Neuronal stem cell (in vitro differentiated cells): Measurements from ENCODE around the gene SSBP3.

Experiments used
- DNase-seq: peaks from one replicate; pipeline ENCODE4 v3.0.0-alpha.2; 2013; ENCODE audit warnings: low spot score
- H2AFZ ChIP-seq: one replicate; pipeline ENCODE4 v1.6.1; 2013; ENCODE audit warnings: mild to moderate bottlenecking, low read length, inconsistent platforms
- H2AK5ac ChIP-seq: 2 replicates; pipeline ENCODE4 v1.6.1; 2013; ENCODE audit warnings: low read depth, mild to moderate bottlenecking, inconsistent platforms, low read length, moderate library complexity, mixed read lengths
- H2BK120ac ChIP-seq: 2 replicates; pipeline ENCODE4 v1.6.1; 2013; ENCODE audit warnings: low read depth, mild to moderate bottlenecking, inconsistent platforms, low read length, moderate library complexity, mixed read lengths
- H2BK12ac ChIP-seq: one replicate; pipeline ENCODE4 v1.6.1; 2013; ENCODE audit warnings: low read length, inconsistent platforms
- H2BK15ac ChIP-seq: 2 replicates; pipeline ENCODE4 v1.6.1; 2013; ENCODE audit warnings: mild to moderate bottlenecking, low read length, inconsistent platforms, mixed read lengths
- H2BK5ac ChIP-seq: one replicate; pipeline ENCODE4 v1.6.1; 2013; ENCODE audit warnings: inconsistent platforms, mild to moderate bottlenecking, low read length, moderate library complexity
- H3K14ac ChIP-seq: one replicate; pipeline ENCODE4 v1.6.1; 2013; ENCODE audit warnings: low read length, inconsistent platforms
- H3K18ac ChIP-seq: 2 replicates; pipeline ENCODE4 v1.6.1; 2013; ENCODE audit warnings: low read length, inconsistent platforms
- H3K23ac ChIP-seq: 2 replicates; pipeline ENCODE4 v1.6.1; 2013; ENCODE audit warnings: low read depth, mild to moderate bottlenecking, mixed read lengths, low read length, inconsistent platforms; ENCODE audit not compliant: poor library complexity
- H3K27ac ChIP-seq: replicated peaks from 3 replicates; pipeline ENCODE4 v1.5.1; 2013; ENCODE audit warnings: low read length, inconsistent platforms
- H3K27me3 ChIP-seq, 3 experiments: 2 replicates each; pipeline ENCODE4 v1.6.1; 2013; ENCODE audit warnings: low read length in 3 of 3, mild to moderate bottlenecking in 2 of 3, inconsistent platforms in 1 of 3, low read depth in 1 of 3, mixed read lengths in 1 of 3, moderate library complexity in 1 of 3; ENCODE audit not compliant: control insufficient read depth in 3 of 3, insufficient read depth in 3 of 3
- H3K36me3 ChIP-seq, 2 donors: replicated peaks in 1 of 2; 2 replicates each; pipeline ENCODE4 v1.6.1; 2013; ENCODE audit warnings: low read length in 2 of 2; ENCODE audit not compliant: control insufficient read depth in 2 of 2, insufficient read depth in 2 of 2
- H3K4ac ChIP-seq: 2 replicates; pipeline ENCODE4 v1.6.1; 2013; ENCODE audit warnings: inconsistent platforms, mild to moderate bottlenecking, low read length, moderate library complexity
- H3K4me1 ChIP-seq, 2 donors: 1 replicate in 1 of 2; 2 replicates in 1 of 2; pipeline ENCODE4 v1.6.1; 2013; ENCODE audit warnings: low read length in 2 of 2, low read depth in 1 of 2; ENCODE audit not compliant: control insufficient read depth in 2 of 2, insufficient read depth in 1 of 2
- H3K4me2 ChIP-seq: one replicate; pipeline ENCODE4 v1.6.1; 2013; ENCODE audit warnings: mild to moderate bottlenecking, low read length, inconsistent platforms; ENCODE audit not compliant: insufficient read depth, poor library complexity, severe bottlenecking
- H3K4me3 ChIP-seq, 2 donors: 2 replicates each; pipeline ENCODE4 v1.5.1; 2013; ENCODE audit warnings: low read length in 2 of 2, mild to moderate bottlenecking in 2 of 2, inconsistent platforms in 1 of 2, moderate library complexity in 1 of 2
- H3K79me1 ChIP-seq: one replicate; pipeline ENCODE4 v1.6.1; 2013; ENCODE audit warnings: low read depth, mild to moderate bottlenecking, inconsistent platforms, low read length, moderate library complexity
- H3K9ac ChIP-seq: one replicate; pipeline ENCODE4 v1.6.1; 2013; ENCODE audit warnings: mild to moderate bottlenecking, low read depth, low read length, inconsistent platforms; ENCODE audit not compliant: poor library complexity
- H3K9me3 ChIP-seq, 2 donors: replicated peaks in 1 of 2; 2 replicates each; pipeline versions ENCODE3 to v1.6.1; 2013; ENCODE audit warnings: low read length in 2 of 2, mild to moderate bottlenecking in 2 of 2, inconsistent platforms in 1 of 2, low read depth in 1 of 2, mixed read lengths in 1 of 2, moderate library complexity in 1 of 2; ENCODE audit not compliant: control insufficient read depth in 2 of 2, insufficient read depth in 1 of 2
- H4K8ac ChIP-seq: one replicate; pipeline ENCODE4 v1.6.1; 2013; ENCODE audit warnings: low read depth, mild to moderate bottlenecking, inconsistent platforms, low read length, moderate library complexity
- H4K91ac ChIP-seq: one replicate; pipeline ENCODE4 v1.6.1; 2013; ENCODE audit warnings: low read length, low read depth, mild to moderate bottlenecking, inconsistent platforms; ENCODE audit not compliant: poor library complexity
- WGBS, 2 donors: extraction: QIAGEN DNeasy Blood & Tissue Kit; methylation state at CpG; one replicate each; pipeline ENCODE4 v1.1.7; 2013; ENCODE audit warnings: missing lambda C conversion rate in 2 of 2, mixed read lengths in 1 of 2; ENCODE audit not compliant: insufficient read length in 2 of 2, insufficient replicate concordance in 1 of 2; ENCODE audit errors: extremely low coverage in 2 of 2; 5-methylcytosine and 5-hydroxymethylcytosine counted together

Gene SSBP3

GRCh38 chr1:54384918-54385726 is 21.1 kb downstream of the SSBP3 start:
- H2AFZ ChIP-seq: no peak overlapping the region
- no peak overlapping the region for H3K14ac ChIP-seq
- no peak overlapping the region for H4K8ac ChIP-seq
- H3K79me1 ChIP-seq: peaks cover 7% of the 10 kb centered on the region
- no peak overlapping the region for H2AK5ac ChIP-seq
- H2BK12ac ChIP-seq: no peak overlapping the region
- H3K36me3 ChIP-seq: peaks cover 9 to 90% of the 10 kb centered on the region in 2 donors
- no peaks in the 10 kb centered on the region for H3K9me3 ChIP-seq
- H4K91ac ChIP-seq: no peak overlapping the region
- no peak overlapping the region for H3K23ac ChIP-seq
- no peak overlapping the region for H3K4me3 ChIP-seq
- no peak overlapping the region for H3K27ac ChIP-seq
- H3K4ac ChIP-seq: no peak overlapping the region
- no peak overlapping the region for H3K4me2 ChIP-seq
- DNase-seq: no peak
- H3K9ac ChIP-seq: no peak overlapping the region
- no peaks in the 10 kb centered on the region for H3K27me3 ChIP-seq
- no CpG with 5 or more reads among the region's 7 CpGs for WGBS, 2 donors
- H2BK120ac ChIP-seq: no peak overlapping the region
- no peak overlapping the region for H2BK15ac ChIP-seq
- H2BK5ac ChIP-seq: no peak overlapping the region
- H3K4me1 ChIP-seq: peaks cover 2 to 8% of the 10 kb centered on the region in 2 donors
- no peak overlapping the region for H3K18ac ChIP-seq

DNA sequence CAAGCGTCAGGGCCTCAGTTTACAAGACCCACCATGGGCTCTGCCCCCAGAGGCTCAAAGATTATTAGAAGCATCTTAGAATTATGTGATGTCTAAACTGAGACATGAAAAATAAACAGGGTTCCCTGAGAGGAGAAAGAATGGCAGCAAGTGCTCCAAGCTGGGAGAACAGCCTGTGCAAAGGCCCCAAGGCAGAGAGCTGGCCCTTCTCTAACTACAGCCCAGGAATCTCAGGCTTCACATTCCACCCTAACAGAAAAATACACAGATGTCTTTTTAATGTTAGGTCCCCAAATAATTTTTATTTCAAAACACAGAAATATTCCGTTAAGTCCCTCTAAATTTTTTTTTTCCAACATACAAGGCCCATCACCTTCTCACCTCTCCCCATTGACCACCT is 21.7 kb downstream of the SSBP3 start:
- Histone ChIP-seq H4K91ac (no peak overlapping the region), H2BK12ac (no peak overlapping the region), H3K9me3 (no peaks in the 10 kb centered on the region), H3K4me2 (no peak overlapping the region), H2AFZ (no peak overlapping the region), H3K18ac (no peak overlapping the region), H3K27ac (no peak overlapping the region), H3K4me1 (peaks cover 5 to 14% of the 10 kb centered on the region in 2 donors), H3K27me3 (no peaks in the 10 kb centered on the region), H2BK15ac (no peak overlapping the region), H3K79me1 (peaks cover 10% of the 10 kb centered on the region), H2BK120ac (no peak overlapping the region), H3K36me3 (peaks cover 12 to 90% of the 10 kb centered on the region in 2 donors), H3K9ac (no peak overlapping the region), H4K8ac (no peak overlapping the region), H3K4ac (no peak overlapping the region), H3K23ac (no peak overlapping the region), H3K14ac (no peak overlapping the region), H2AK5ac (no peak overlapping the region), H3K4me3 (no peak overlapping the region), H2BK5ac (no peak overlapping the region)
- WGBS, 2 donors: no CpG with 5 or more reads among the region's 2 CpGs
- no peak for DNase-seq

GRCh38 chr1:54381524-54381923 is 24.7 kb downstream of the SSBP3 start:
- H3K27ac ChIP-seq: no peak overlapping the region
- no peak overlapping the region for H4K91ac ChIP-seq
- no peak overlapping the region for H3K4me3 ChIP-seq
- no peak overlapping the region for H4K8ac ChIP-seq
- H2BK12ac ChIP-seq: no peak overlapping the region
- no peaks in the 10 kb centered on the region for H3K27me3 ChIP-seq
- H3K14ac ChIP-seq: no peak overlapping the region
- no peak overlapping the region for H2AFZ ChIP-seq
- peaks cover 12 to 84% of the 10 kb centered on the region in 2 donors for H3K36me3 ChIP-seq
- no peak overlapping the region for H2BK5ac ChIP-seq
- no peak overlapping the region for H3K4me2 ChIP-seq
- peaks cover 31 to 36% of the 10 kb centered on the region in 2 donors for H3K4me1 ChIP-seq
- no peak overlapping the region for H3K18ac ChIP-seq
- no peak for DNase-seq
- H3K23ac ChIP-seq: no peak overlapping the region
- no peak overlapping the region for H2BK15ac ChIP-seq
- no peak overlapping the region for H2AK5ac ChIP-seq
- peaks cover 13% of the 10 kb centered on the region for H3K79me1 ChIP-seq
- H3K9me3 ChIP-seq: no peaks in the 10 kb centered on the region
- no peak overlapping the region for H3K4ac ChIP-seq
- no peak overlapping the region for H2BK120ac ChIP-seq
- no CpG with 5 or more reads among the region's 4 CpGs for WGBS, 2 donors
- no peak overlapping the region for H3K9ac ChIP-seq

DNA sequence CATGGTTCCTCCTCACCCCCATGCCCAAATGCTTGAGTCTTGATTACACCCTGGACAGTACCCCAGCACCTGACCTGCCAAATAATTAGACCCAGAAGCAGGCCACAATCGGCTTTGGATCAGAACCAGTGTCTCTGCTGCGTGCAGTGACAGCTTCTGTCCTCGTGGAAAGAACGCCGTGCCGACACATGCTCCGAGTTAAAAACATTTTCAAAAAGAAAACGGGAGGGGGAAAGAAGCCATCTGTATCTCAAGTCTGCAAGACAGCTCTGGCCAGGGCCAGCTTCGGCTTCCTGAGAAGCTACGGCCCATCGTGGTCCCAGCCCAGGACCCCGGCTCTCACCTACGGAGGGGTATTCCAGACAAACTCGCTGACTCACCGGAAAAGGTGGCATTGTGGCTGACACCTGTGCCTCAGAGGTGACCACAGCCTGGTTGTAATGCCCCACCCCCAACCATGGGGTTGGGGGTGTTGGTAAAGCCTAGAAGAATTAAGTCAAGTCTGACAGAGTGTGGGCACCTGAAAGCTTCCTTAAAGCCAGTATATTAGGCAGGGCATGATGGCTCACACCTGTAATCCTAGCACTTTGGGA is 25.8 kb downstream of the SSBP3 start:
- Histone ChIP-seq H2BK12ac (no peak overlapping the region), H3K4me2 (no peak overlapping the region), H3K79me1 (peaks cover 19% of the 10 kb centered on the region), H2BK5ac (no peak overlapping the region), H4K91ac (no peak overlapping the region), H2BK15ac (peak overlapping the region; percentile 20), H3K14ac (no peak overlapping the region), H3K4me3 (no peak overlapping the region), H3K4ac (no peak overlapping the region), H2AFZ (no peak overlapping the region), H3K27me3 (no peaks in the 10 kb centered on the region), H3K18ac (no peak overlapping the region), H2AK5ac (peak overlapping the region; percentile 54), H3K9me3 (no peaks in the 10 kb centered on the region), H2BK120ac (no peak overlapping the region), H3K4me1 (peaks cover 43 to 45% of the 10 kb centered on the region in 2 donors), H4K8ac (no peak overlapping the region), H3K27ac (no peak overlapping the region), H3K9ac (no peak overlapping the region), H3K36me3 (peaks cover 12 to 81% of the 10 kb centered on the region in 2 donors), H3K23ac (peak overlapping the region; percentile 81)
- no CpG with 5 or more reads among the region's 15 CpGs for WGBS, 2 donors
- no peak for DNase-seq
